Gastroesophageal sphincter (tissue), 4 donors: Measurements from ENCODE around the gene PELI2. TPM values are rescaled to one million over a fixed set of nuclear protein-coding genes. Genes with fewer than 3 reads are reported as not detected.
A peak's percentile ranks its signal among the peaks of the same experiment; 100 is the strongest.

ENCODE experiments used
- ATAC-seq: fragments of 150-250 bp; one replicate; pipeline ENCODE4 v1.9.1; 2016; ENCODE audit warnings: mild to moderate bottlenecking, moderate library complexity
- H3K27ac ChIP-seq, 4 donors: fragments of 200-600 bp; sonication (generic) in 3 of 4; 1 replicate in 3 of 4; 2 replicates in 1 of 4; pipeline ENCODE4 v1.5.1; 2016 to 2019
- H3K27me3 ChIP-seq: fragments of 200-600 bp; sonication (generic); one replicate; pipeline ENCODE4 v1.5.1; 2019
- H3K36me3 ChIP-seq, 2 donors: fragments of 200-600 bp; sonication (generic); one replicate each; pipeline ENCODE4 v1.5.1; 2019; ENCODE audit warnings: control low read depth in 1 of 2
- H3K4me1 ChIP-seq, 3 donors: fragments of 200-600 bp; sonication (generic); 1 replicate in 2 of 3; 2 replicates in 1 of 3; pipeline ENCODE4 v1.5.1; 2016 to 2019; ENCODE audit warnings: control low read depth in 2 of 3
- H3K4me3 ChIP-seq, 2 donors: fragments of 200-600 bp; sonication (generic); one replicate each; pipeline ENCODE4 v1.5.1; 2019; ENCODE audit warnings: mild to moderate bottlenecking in 1 of 2, moderate library complexity in 1 of 2
- H3K9me3 ChIP-seq, 3 donors: fragments of 200-600 bp; sonication (generic); one replicate each; pipeline ENCODE4 v1.5.1; 2017 to 2019; ENCODE audit warnings: control low read depth in 2 of 3
- CTCF ChIP-seq, 4 experiments: fragments of 200-600 bp in 2 of 4; fragments of 450-650 bp in 2 of 4; sonication (generic) in 1 of 4; IDR thresholded peaks; one replicate each; pipeline ENCODE4 v1.5.1; 2017 to 2019; ENCODE audit warnings: antibody characterized with exemption in 4 of 4, mild to moderate bottlenecking in 2 of 4, moderate library complexity in 2 of 4
- EP300 ChIP-seq: sonication (generic); formaldehyde crosslinking; IDR thresholded peaks from one replicate; pipeline ENCODE4 v1.6.1; 2017; ENCODE audit warnings: antibody characterized with exemption, mild to moderate bottlenecking
- POLR2A ChIP-seq, 2 donors: fragments of 450-650 bp; IDR thresholded peaks; one replicate each; pipeline ENCODE4 v1.6.1; 2017; ENCODE audit warnings: antibody characterized with exemption in 2 of 2, mild to moderate bottlenecking in 2 of 2, moderate library complexity in 1 of 2
- POLR2AphosphoS5 ChIP-seq: sonication (generic); formaldehyde crosslinking; IDR thresholded peaks from one replicate; pipeline ENCODE4 v1.6.1; 2017; ENCODE audit warnings: antibody characterized with exemption
- WGBS, 2 donors: methylation state at CpG; one replicate each; pipeline ENCODE4 v1.1.5; 2018; ENCODE audit warnings: low coverage in 1 of 2; 5-methylcytosine and 5-hydroxymethylcytosine counted together
- total RNA-seq, 4 donors: library from RNA; depleted of rRNA; stranded (reverse); fragments of >200 nt; gene quantifications; one replicate each; pipeline ENCODE4 v1.1.0, GENCODE V29; 2016

PELI2 gene
- total RNA-seq, 4 donors from 2014 or later = 10.5 to 30.0 (median 12.3) TPM

GRCh38 chr14:56189307-56189706 is 71.1 kb downstream of the PELI2 start:
- H3K36me3 ChIP-seq = no peaks in the 10 kb centered on the region
- TF ChIP-seq EP300 (no peak), POLR2AphosphoS5 (no peak), CTCF (IDR thresholded peaks at IDR 0.05) (no peak), POLR2A (IDR thresholded peaks at IDR 0.05) (no peak)
- H3K27me3 ChIP-seq = no peaks in the 10 kb centered on the region
- ATAC-seq = no peak
- H3K27ac ChIP-seq = no peak overlapping the region
- H3K4me3 ChIP-seq = no peak overlapping the region
- WGBS, 2 donors = 43 to 53% methylated on average over 3 to 4 of the region's 4 CpGs
- H3K9me3 ChIP-seq = no peaks in the 10 kb centered on the region
- H3K4me1 ChIP-seq = no peaks in the 10 kb centered on the region

- Histone ChIP-seq H3K4me1 (peaks cover 0 to 13% (median 6%) of the 10 kb centered on the region in 3 donors), H3K9me3 (no peaks in the 10 kb centered on the region), H3K4me3 (no peak overlapping the region), H3K27me3 (no peaks in the 10 kb centered on the region), H3K27ac (no peak overlapping the region), H3K36me3 (no peaks in the 10 kb centered on the region)
- no peak for ATAC-seq
- TF ChIP-seq POLR2A (IDR thresholded peaks at IDR 0.05) = no peak
- TF ChIP-seq EP300 = no peak
- no peak for TF ChIP-seq POLR2AphosphoS5
- TF ChIP-seq CTCF (IDR thresholded peaks at IDR 0.05) = no peak
- WGBS, 2 donors = 90% methylated on average over 1 of the region's 1 CpG
Observed at GRCh38 chr14:56193347-56193746, 75.1 kb downstream of the PELI2 start.

GRCh38 chr14:56194042-56194441 is 75.8 kb downstream of the PELI2 start:
- no peak for TF ChIP-seq CTCF (IDR thresholded peaks at IDR 0.05)
- no peak for TF ChIP-seq POLR2AphosphoS5
- TF ChIP-seq POLR2A (IDR thresholded peaks at IDR 0.05) = no peak
- no peak for TF ChIP-seq EP300
- Histone ChIP-seq H3K9me3 (no peaks in the 10 kb centered on the region), H3K27ac (no peak overlapping the region), H3K36me3 (no peaks in the 10 kb centered on the region), H3K27me3 (no peaks in the 10 kb centered on the region), H3K4me1 (peaks cover 0 to 17% (median 6%) of the 10 kb centered on the region in 3 donors), H3K4me3 (no peak overlapping the region)
- WGBS, 2 donors = 75 to 84% methylated on average over 7 of the region's 7 CpGs
- no peak for ATAC-seq

- H3K4me3 ChIP-seq = no peak overlapping the region
- peaks cover 5 to 29% (median 6%) of the 10 kb centered on the region in 3 donors for H3K4me1 ChIP-seq
- no peaks in the 10 kb centered on the region for H3K27me3 ChIP-seq
- peak overlapping the region in 3 of 4 donors; percentile 5 to 26 (median 14) for H3K27ac ChIP-seq
- TF ChIP-seq CTCF (IDR thresholded peaks at IDR 0.05) = no peak
- no peak for TF ChIP-seq POLR2A (IDR thresholded peaks at IDR 0.05)
- no peak for TF ChIP-seq POLR2AphosphoS5
- no peak for TF ChIP-seq EP300
- H3K9me3 ChIP-seq = no peaks in the 10 kb centered on the region
- 65 to 100% methylated on average over 1 to 2 of the region's 5 CpGs for WGBS, 2 donors
- no peaks in the 10 kb centered on the region for H3K36me3 ChIP-seq
- no peak for ATAC-seq
Observed at GRCh38 chr14:56195223-56195622, 77.0 kb downstream of the PELI2 start.

DNA sequence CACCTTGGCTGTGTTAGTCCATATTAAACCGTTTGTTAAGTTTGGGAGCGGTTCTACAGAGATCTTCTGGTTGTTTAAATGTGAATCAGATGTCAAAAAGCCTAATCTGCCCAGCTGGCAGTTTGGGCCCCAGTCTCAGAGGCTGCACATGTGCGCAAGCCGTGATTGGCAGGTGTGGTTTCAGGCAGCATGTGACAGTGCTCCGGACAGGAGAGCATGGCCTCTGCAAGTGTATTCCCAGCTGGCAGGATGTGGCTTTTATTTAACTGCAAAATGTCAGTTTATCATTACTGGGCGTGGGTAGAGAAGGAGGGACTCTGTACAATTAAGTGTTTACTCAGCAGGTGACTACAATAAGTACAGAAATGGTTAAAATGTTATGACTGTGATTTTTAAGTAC is 77.5 kb downstream of the PELI2 start:
- Histone ChIP-seq H3K9me3 (no peaks in the 10 kb centered on the region), H3K36me3 (no peaks in the 10 kb centered on the region), H3K27ac (peak overlapping the region in 3 of 4 donors; percentile 5 to 26 (median 14)), H3K4me3 (no peak overlapping the region), H3K4me1 (peaks cover 5 to 34% (median 6%) of the 10 kb centered on the region in 3 donors), H3K27me3 (no peaks in the 10 kb centered on the region)
- no peak for ATAC-seq
- WGBS, 2 donors = 58 to 62% methylated on average over 4 to 5 of the region's 6 CpGs
- TF ChIP-seq EP300 (no peak), POLR2A (IDR thresholded peaks at IDR 0.05) (no peak), POLR2AphosphoS5 (no peak), CTCF (IDR thresholded peaks at IDR 0.05) (no peak)
